ENCODE data around the gene DCPS. TPM values are rescaled to one million over a fixed set of nuclear protein-coding genes. Genes with fewer than 3 reads are reported as not detected.

DCPS gene
- total RNA-seq, 1 experiment from 2014 or later: 31.2 TPM

- no peak overlapping the region for H3K27ac ChIP-seq (ENCODE audit: low read depth, low read length, poor library complexity, severe bottlenecking)
- H3K36me3 ChIP-seq (ENCODE audit: insufficient read depth, low read length, poor library complexity, severe bottlenecking): no peaks in the 10 kb centered on the region
- intact Hi-C loops (cut with micrococcal nuclease; ENCODE audit: unreplicated experiment): no loop called here
- TF ChIP-seq CTCF (conservative IDR thresholded peaks at IDR 0.05; ENCODE audit: low read depth, low read length) (no peak), EZH2 (IDR thresholded peaks at IDR 0.05; ENCODE audit: borderline replicate concordance, low read depth, low read length, poor library complexity, severe bottlenecking) (no peak)
- H3K4me3 ChIP-seq (ENCODE audit: low read depth, low read length, poor library complexity, severe bottlenecking): no peak overlapping the region
- CTCF ChIA-PET: no interaction called here
- H3K9me3 ChIP-seq (ENCODE audit: low read depth, low read length, poor library complexity, severe bottlenecking): no peaks in the 10 kb centered on the region
- POLR2A ChIA-PET (ENCODE audit: low non-redundant PET): no interaction called here
- no TSS peak for BruUV-seq (replicated peaks)
- H3K4me1 ChIP-seq (ENCODE audit: insufficient read depth, low read length, poor library complexity, severe bottlenecking): peaks cover 8% of the 10 kb centered on the region
- DNase-seq (ENCODE audit: low spot score): no peak
- no peaks in the 10 kb centered on the region for H3K27me3 ChIP-seq (replicated peaks; ENCODE audit: insufficient read depth, low read depth, low read length, poor library complexity)
Measured at GRCh38 chr11:126387857-126388256, 84.0 kb downstream of the DCPS start.

GRCh38 chr11:126390272-126390867 is 86.5 kb downstream of the DCPS start:
- H3K36me3 ChIP-seq (ENCODE audit: insufficient read depth, low read length, poor library complexity, severe bottlenecking): no peaks in the 10 kb centered on the region
- peaks cover 8% of the 10 kb centered on the region for H3K4me1 ChIP-seq (ENCODE audit: insufficient read depth, low read length, poor library complexity, severe bottlenecking)
- H3K27me3 ChIP-seq (replicated peaks; ENCODE audit: insufficient read depth, low read depth, low read length, poor library complexity): no peaks in the 10 kb centered on the region
- CTCF ChIA-PET: no interaction called here
- TF ChIP-seq EZH2 (IDR thresholded peaks at IDR 0.05; ENCODE audit: borderline replicate concordance, low read depth, low read length, poor library complexity, severe bottlenecking) (no peak), CTCF (conservative IDR thresholded peaks at IDR 0.05; ENCODE audit: low read depth, low read length) (no peak)
- no peak for DNase-seq (ENCODE audit: low spot score)
- intact Hi-C loops (cut with micrococcal nuclease; ENCODE audit: unreplicated experiment): no loop called here
- H3K27ac ChIP-seq (ENCODE audit: low read depth, low read length, poor library complexity, severe bottlenecking): no peak overlapping the region
- BruUV-seq (replicated peaks): no TSS peak
- H3K9me3 ChIP-seq (ENCODE audit: low read depth, low read length, poor library complexity, severe bottlenecking): no peaks in the 10 kb centered on the region
- no peak overlapping the region for H3K4me3 ChIP-seq (ENCODE audit: low read depth, low read length, poor library complexity, severe bottlenecking)
- POLR2A ChIA-PET (ENCODE audit: low non-redundant PET): no interaction called here

- no TSS peak for BruUV-seq (replicated peaks)
- intact Hi-C loops (cut with micrococcal nuclease; ENCODE audit: unreplicated experiment): no loop called here
- no peaks in the 10 kb centered on the region for H3K36me3 ChIP-seq (ENCODE audit: insufficient read depth, low read length, poor library complexity, severe bottlenecking)
- TF ChIP-seq EZH2 (IDR thresholded peaks at IDR 0.05; ENCODE audit: borderline replicate concordance, low read depth, low read length, poor library complexity, severe bottlenecking) (no peak), CTCF (conservative IDR thresholded peaks at IDR 0.05; ENCODE audit: low read depth, low read length) (no peak)
- no peak overlapping the region for H3K27ac ChIP-seq (ENCODE audit: low read depth, low read length, poor library complexity, severe bottlenecking)
- ChIA-PET CTCF (interaction anchor here (0.6 kb wide), 1 partner anchor 81 kb away, joined by 4 read pairs; no protein-coding TSS in a partner anchor), POLR2A (ENCODE audit: low non-redundant PET) (no interaction called here)
- no peaks in the 10 kb centered on the region for H3K9me3 ChIP-seq (ENCODE audit: low read depth, low read length, poor library complexity, severe bottlenecking)
- no peaks in the 10 kb centered on the region for H3K27me3 ChIP-seq (replicated peaks; ENCODE audit: insufficient read depth, low read depth, low read length, poor library complexity)
- no peak overlapping the region for H3K4me3 ChIP-seq (ENCODE audit: low read depth, low read length, poor library complexity, severe bottlenecking)
- no peak for DNase-seq (ENCODE audit: low spot score)
- peaks cover 3% of the 10 kb centered on the region for H3K4me1 ChIP-seq (ENCODE audit: insufficient read depth, low read length, poor library complexity, severe bottlenecking)
Measured at GRCh38 chr11:126391286-126391954, 87.6 kb downstream of the DCPS start.
